ENCODE measurements around the gene HEXD.
"Not testable (repeated sequence)": the region's sequence is repeated elsewhere in the genome, so short reads cannot be mapped to it uniquely, and the experiment has no call there.

Gene HEXD

DNA sequence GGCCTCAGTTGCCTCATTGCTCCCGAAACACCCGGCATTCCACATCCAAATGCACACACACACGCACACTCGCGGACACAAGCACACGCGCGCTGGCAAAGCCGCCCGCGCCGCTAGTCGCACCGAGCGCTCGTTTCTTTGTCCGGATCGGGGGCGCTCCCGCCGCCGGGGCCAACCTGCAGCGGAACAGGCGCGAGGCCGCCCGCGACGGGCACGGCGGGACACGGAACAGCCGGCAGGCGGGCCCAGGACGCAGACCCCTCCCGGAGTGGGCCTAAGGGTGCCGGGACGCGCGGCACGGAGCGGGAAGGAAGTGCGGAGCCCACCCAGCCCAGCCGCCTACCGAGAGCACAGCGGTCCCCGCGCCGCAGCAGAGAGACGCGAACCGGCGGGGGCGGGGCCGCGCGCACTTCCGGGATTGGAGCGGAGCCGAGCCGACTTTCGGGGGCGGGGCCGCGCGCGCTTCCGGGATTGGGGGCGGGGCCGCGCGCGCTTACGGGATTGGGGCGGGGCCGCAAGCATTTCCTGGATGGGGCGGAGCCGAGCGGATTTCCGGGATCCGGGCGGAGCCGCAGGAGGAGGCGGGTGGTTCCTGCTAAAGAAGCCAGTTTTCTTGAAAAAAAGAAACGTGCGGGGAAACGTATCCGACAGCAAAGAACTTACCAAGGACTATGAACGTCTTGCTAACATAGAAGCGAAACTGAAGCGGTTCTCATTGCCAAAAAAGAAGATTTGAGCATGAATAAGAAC lies 32.4 kb downstream of the HEXD start, which contains the start of gene CYBC1:
CYBC1 (minus strand) TSS at position 396 of the 750 bp plus-strand sequence. CDS start 1,498 bp downstream, outside the sequence.
- TF ChIP-seq, protein P1, sequence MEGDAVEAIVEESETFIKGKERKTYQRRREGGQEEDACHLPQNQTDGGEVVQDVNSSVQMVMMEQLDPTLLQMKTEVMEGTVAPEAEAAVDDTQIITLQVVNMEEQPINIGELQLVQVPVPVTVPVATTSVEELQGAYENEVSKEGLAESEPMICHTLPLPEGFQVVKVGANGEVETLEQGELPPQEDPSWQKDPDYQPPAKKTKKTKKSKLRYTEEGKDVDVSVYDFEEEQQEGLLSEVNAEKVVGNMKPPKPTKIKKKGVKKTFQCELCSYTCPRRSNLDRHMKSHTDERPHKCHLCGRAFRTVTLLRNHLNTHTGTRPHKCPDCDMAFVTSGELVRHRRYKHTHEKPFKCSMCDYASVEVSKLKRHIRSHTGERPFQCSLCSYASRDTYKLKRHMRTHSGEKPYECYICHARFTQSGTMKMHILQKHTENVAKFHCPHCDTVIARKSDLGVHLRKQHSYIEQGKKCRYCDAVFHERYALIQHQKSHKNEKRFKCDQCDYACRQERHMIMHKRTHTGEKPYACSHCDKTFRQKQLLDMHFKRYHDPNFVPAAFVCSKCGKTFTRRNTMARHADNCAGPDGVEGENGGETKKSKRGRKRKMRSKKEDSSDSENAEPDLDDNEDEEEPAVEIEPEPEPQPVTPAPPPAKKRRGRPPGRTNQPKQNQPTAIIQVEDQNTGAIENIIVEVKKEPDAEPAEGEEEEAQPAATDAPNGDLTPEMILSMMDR (IDR thresholded peaks at IDR 0.05; ENCODE audit: borderline replicate concordance, control extremely low read depth, extremely low read depth, insufficient read depth, missing control alignments): no peak
- peak; percentile 92 for DNase-seq (ENCODE audit: low spot score)
- in situ Hi-C loops (cut with MboI; ENCODE audit: low sequenced_read_pairs, unreplicated experiment): no loop called here

DNA sequence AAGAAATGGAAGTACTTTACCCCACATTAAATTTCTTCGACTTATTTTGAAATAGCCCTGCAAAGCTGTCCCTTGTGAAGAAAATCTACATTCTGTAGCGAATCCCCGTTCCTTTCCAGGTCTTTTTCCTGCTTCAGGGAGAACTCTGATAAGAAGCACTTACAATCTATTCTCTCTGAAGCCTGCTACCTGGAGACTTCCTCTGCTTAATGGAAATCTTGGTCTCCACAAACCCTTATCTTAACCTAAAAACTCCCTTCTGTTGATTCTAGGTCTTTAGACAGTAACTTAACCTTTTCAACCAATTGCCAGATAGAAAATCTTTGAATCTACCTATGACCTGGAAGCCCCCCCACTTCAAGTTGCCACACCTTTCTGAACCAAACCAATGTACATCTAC lies 34.0 kb downstream of the HEXD start:
- DNase-seq (ENCODE audit: low spot score): no peak
- in situ Hi-C loops (cut with MboI; ENCODE audit: low sequenced_read_pairs, unreplicated experiment): no loop called here
- TF ChIP-seq, protein P1 (IDR thresholded peaks at IDR 0.05; ENCODE audit: borderline replicate concordance, control extremely low read depth, extremely low read depth, insufficient read depth, missing control alignments): no peak

DNA sequence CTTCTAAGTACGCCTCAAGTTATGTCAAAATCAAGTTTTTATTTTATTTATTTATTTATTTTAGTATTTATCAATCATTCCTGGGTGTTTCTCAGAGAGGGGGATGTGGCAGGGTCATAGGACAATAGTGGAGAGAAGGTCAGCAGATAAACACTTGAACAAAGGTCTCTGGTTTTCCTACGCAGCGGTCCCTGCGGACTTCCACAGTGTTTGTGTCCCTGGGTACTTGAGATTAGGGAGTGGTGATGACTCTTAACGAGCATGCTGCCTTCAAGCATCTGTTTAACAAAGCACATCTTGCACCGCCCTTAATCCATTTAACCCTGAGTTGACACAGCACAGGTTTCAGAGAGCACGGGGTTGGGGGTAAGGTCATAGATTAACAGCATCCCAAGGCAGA lies 35.0 kb downstream of the HEXD start:
- in situ Hi-C loops (cut with MboI; ENCODE audit: low sequenced_read_pairs, unreplicated experiment); DNase-seq (ENCODE audit: low spot score): not testable (repeated sequence)

DNA sequence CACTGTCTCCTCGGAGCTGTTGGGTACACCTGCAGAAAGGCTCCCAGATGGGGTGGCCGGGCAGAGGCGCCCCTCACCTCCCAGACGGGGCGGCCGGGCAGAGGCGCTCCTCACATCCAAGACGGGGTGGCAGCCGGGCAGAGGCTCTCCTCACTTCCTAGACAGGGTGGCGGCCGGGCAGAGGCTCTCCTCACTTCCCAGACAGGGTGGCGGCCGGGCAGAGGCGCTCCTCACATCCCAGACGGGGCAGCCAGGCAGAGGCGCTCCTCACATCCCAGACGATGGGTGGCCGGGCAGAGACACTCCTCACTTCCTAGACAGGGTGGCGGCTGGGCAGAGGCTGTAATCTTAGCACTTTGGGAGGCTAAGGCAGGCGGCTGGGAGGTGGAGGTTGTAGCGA lies 35.6 kb downstream of the HEXD start:
- DNase-seq (ENCODE audit: low spot score); in situ Hi-C loops (cut with MboI; ENCODE audit: low sequenced_read_pairs, unreplicated experiment): not testable (repeated sequence)

DNA sequence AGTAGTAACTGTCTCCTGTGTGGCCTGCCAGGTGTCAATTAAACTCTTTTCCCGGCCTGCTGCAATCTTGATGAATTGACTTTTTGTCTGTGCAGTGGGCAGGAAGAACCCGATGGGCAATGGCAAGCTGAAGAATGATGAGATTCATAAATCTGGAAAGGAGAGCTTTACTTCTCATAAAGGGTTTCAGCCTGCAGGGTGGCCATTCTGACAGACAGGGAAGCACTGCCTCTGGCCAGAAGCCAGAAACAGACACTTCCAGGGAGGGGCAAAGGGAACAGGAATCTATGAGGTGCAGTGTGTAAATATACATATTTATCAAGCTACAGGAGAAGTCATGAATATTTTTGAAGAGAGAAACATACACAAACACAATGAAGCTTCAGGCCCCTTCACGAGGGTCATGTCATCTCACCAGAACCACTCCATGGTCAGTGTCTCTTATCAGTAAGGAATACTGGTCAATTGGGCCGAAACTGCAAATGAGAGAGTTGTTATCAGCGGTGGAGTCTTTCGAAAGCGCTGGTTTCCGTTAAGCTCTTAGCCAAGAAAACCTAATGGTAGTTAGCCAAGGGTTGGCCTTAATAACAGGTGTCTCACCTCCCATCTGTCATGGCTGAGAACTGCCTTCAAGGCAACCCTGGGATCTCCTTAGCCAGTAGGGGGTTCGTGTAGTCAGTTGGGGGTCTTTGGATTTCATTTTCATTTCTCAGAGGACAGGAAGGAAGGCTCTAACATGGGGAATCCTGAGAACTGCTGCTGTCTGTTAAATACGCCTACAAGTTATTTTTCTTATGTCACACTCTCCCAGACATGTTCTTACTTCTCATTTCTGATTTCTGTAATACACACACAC lies 39.2 kb downstream of the HEXD start:
- TF ChIP-seq, protein P1 (IDR thresholded peaks at IDR 0.05; ENCODE audit: borderline replicate concordance, control extremely low read depth, extremely low read depth, insufficient read depth, missing control alignments): no peak
- in situ Hi-C loops (cut with MboI; ENCODE audit: low sequenced_read_pairs, unreplicated experiment): no loop called here
- DNase-seq (ENCODE audit: low spot score): no peak

DNA sequence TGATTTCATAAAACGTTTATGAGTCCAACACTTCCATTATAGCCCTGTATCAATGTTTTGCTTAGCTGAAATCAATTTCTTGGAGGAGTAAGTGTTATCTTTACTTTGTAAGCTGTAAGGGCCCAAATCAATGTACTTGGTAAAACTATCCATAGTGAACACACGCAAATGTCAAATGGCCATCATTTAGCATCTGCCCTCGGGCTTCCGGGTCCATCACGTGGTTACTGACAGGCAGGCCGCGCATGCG lies 39.7 kb downstream of the HEXD start:
- in situ Hi-C loops (cut with MboI; ENCODE audit: low sequenced_read_pairs, unreplicated experiment): no loop called here
- TF ChIP-seq, protein P1 (IDR thresholded peaks at IDR 0.05; ENCODE audit: borderline replicate concordance, control extremely low read depth, extremely low read depth, insufficient read depth, missing control alignments): no peak
- DNase-seq (ENCODE audit: low spot score): peak; percentile 94

DNA sequence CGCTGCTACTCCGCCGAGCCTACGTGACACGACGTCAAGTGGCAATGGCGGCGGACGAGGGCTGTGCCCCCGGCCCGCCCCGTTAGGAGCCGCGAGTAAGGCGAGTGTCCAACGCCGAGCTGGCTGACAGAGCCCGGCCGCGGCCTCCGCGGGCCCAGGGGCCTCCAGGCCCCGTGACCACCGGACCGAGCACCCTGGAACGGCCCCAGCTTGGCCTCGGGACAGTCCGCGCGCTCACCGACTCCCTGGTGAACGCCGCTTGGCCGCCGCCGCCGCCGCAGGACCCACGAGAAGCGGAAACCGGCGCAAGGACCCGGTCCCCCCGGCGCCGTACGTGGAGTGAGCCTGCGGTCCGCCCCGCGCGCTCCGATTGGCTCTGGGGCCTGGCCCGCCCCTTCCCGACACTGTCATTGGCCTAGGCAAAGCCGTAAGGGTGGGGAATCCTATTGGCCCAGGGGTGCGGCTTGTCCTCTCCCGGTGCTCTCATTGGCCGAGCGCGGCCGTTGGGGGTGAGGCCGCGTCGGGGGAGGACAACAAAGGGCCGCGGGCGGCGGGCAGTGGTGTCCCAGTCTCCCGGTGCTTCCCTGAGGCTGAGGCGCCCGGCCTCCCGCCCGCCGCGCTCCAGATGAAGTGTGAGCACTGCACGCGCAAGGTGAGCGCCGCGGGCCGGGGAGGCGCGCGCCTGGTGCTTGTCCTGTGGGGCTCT lies 40.2 kb downstream of the HEXD start, which contains the start of gene NARF:
NARF (plus strand) TSS at position 563 of the 706 bp plus-strand sequence; CDS start at position 626, 63 bp downstream.
- in situ Hi-C loops (cut with MboI; ENCODE audit: low sequenced_read_pairs, unreplicated experiment): no loop called here
- TF ChIP-seq, protein P1 (IDR thresholded peaks at IDR 0.05; ENCODE audit: borderline replicate concordance, control extremely low read depth, extremely low read depth, insufficient read depth, missing control alignments): no peak
- DNase-seq (ENCODE audit: low spot score): peak; percentile 99

Measured in GM13976 (cell line).